Activated CD4-positive, alpha-beta T cell treated with anti-CD3 and anti-CD28 coated beads, Interleukin-2, amount 10 ng/mL, durations not matched to agents 7 days and 5 days (primary cell): ENCODE data around the gene MT3. TPM values are rescaled to one million over a fixed set of nuclear protein-coding genes. Genes with fewer than 3 reads are reported as not detected.

ENCODE experiments used
- CTCF ChIA-PET: fragments of 350-600 bp; sonication (Branson Sonifier 250); formaldehyde crosslinking; loops from one replicate; lab custom pipeline; 2021; ENCODE audit warnings: antibody characterized with exemption; lab: Charles Lee
- POLR2A ChIA-PET: fragments of 350-600 bp; sonication (Branson Sonifier 250); formaldehyde crosslinking; loops from one replicate; lab custom pipeline; 2021; ENCODE audit warnings: antibody characterized with exemption; lab: Charles Lee
- DNase-seq: peaks from one replicate; pipeline ENCODE4 v3.0.0-alpha.2; 2020
- H3K27ac Mint-ChIP-seq: one replicate; pipeline ENCODE4 v1.8.0; 2021; ENCODE audit warnings: mild to moderate bottlenecking, moderate library complexity, mixed read lengths
- H3K27me3 Mint-ChIP-seq: one replicate; pipeline ENCODE4 v1.8.0; 2021; ENCODE audit warnings: mixed read lengths
- H3K36me3 Mint-ChIP-seq: one replicate; pipeline ENCODE4 v1.8.0; 2021; ENCODE audit warnings: low read depth, mixed read lengths
- H3K4me1 Mint-ChIP-seq: one replicate; pipeline ENCODE4 v1.8.0; 2021; ENCODE audit warnings: mixed read lengths
- H3K4me3 Mint-ChIP-seq: one replicate; pipeline ENCODE4 v1.8.0; 2021; ENCODE audit warnings: mild to moderate bottlenecking, moderate library complexity, mixed read lengths
- H3K9me3 Mint-ChIP-seq: one replicate; pipeline ENCODE4 v1.8.0; 2021; ENCODE audit warnings: mixed read lengths
- total RNA-seq, 2 experiments: library from RNA; stranded (reverse); gene quantifications; one replicate each; pipeline ENCODE4 v1.2.3, GENCODE V29; 2021

MT3 gene
- total RNA-seq: 1 to 10 TPM; 3.0 to 3.8 TPM

DNA sequence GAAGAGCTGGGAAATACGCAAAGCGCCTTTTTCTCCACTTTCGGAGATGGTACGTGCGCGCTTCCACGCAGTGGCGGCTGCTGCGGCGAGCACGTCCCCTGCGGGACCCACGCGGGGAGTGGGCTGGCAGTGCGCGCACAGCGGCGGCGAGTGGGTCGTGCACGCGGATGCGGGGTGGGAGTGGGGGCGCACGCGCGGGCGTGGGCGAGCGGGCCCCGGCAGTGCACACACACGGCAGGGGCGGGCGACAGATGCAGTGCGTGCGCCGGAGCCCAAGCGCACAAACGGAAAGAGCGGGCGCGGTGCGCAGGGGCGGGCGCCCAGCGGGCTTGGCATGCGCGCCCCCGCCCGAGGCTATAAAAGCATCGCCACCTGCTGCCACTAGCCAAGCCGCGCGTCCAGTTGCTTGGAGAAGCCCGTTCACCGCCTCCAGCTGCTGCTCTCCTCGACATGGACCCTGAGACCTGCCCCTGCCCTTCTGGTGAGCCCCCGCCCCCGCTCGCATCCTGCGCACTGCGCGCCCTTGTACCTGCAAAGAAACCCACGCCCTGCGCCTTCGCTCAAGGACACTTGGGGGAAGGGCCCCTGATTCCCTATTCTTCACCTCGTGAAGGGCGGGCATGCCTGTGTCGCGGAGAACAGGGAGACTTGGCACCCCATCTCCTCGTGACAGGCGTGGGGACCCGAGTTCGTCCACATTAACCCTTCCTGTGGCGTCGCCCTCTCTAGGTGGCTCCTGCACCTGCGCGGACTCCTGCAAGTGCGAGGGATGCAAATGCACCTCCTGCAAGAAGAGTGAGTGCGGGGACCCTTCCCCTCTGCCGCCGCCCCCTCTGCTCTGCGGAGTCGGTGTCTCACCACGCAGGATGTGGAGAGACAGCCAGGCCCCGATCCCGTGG lies at the start of gene MT3:
MT3 (plus strand) TSS at position 388 of the 899 bp plus-strand sequence; CDS start at position 451, 63 bp downstream.
- peak; percentile 28 for DNase-seq
- H3K27me3 Mint-ChIP-seq: peaks cover 49% of the 10 kb centered on the region
- H3K36me3 Mint-ChIP-seq: no peaks in the 10 kb centered on the region
- CTCF ChIA-PET: no interaction called here
- peak within 1 kb of the TSS; percentile 78 for H3K4me3 Mint-ChIP-seq
- no peaks in the 10 kb centered on the region for H3K9me3 Mint-ChIP-seq
- H3K27ac Mint-ChIP-seq: peak within 1 kb of the TSS; percentile 69
- POLR2A ChIA-PET: no interaction called here
- H3K4me1 Mint-ChIP-seq: peaks cover 14% of the 10 kb centered on the region

DNA sequence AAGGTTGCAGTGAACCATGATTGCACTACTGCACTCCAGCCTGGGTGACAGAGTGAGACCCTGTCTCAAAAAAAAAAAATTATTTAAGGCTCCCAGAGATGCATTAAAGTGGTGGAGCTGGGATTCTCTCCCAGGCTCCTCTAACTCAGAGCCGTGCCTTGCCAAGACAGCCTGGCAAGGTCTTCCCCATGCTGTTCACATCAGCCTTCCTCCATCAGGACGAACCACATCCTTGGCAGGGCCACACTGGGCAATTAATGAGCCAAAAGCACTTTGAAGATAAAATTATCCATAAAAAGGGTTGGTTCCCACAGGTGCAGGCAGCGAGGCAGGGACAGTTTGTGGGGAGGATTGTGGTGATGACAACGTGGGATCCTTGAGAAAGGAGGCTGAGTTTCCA lies 49.7 kb upstream of the MT3 start:
- Mint-ChIP-seq H3K4me1 (no peaks in the 10 kb centered on the region), H3K36me3 (no peaks in the 10 kb centered on the region), H3K9me3 (peaks cover 2% of the 10 kb centered on the region), H3K4me3 (no peak overlapping the region), H3K27ac (no peak overlapping the region), H3K27me3 (peaks cover 10% of the 10 kb centered on the region)
- no peak for DNase-seq
- POLR2A ChIA-PET: no interaction called here
- CTCF ChIA-PET: interaction anchor here (0.6 kb wide), 1 partner anchor 112 kb away, joined by 3 read pairs; no protein-coding TSS in a partner anchor

DNA sequence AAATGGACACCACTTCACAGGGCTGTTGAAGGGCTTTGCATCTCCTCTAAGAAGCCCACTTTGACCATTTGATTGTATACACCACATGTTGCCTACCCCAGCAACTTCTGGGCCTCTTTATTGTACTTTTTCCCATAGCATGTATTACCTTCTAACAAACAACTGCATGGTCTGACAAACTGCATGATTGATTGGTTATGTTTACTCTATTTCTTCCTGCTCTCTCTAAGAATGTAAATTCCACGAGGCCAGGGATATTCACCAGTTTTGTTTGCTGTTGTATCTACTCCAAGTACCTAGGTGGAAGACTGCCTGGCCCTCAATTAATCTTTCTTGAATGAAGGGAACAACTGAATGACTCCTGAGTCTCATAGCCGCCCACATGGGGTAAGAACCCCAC lies 47.3 kb upstream of the MT3 start:
- Mint-ChIP-seq H3K9me3 (peaks cover 2% of the 10 kb centered on the region), H3K36me3 (no peaks in the 10 kb centered on the region), H3K27me3 (peaks cover 3% of the 10 kb centered on the region), H3K4me3 (no peak overlapping the region), H3K27ac (no peak overlapping the region), H3K4me1 (peaks cover 2% of the 10 kb centered on the region)
- no peak for DNase-seq
- ChIA-PET CTCF (no interaction called here), POLR2A (no interaction called here)

DNA sequence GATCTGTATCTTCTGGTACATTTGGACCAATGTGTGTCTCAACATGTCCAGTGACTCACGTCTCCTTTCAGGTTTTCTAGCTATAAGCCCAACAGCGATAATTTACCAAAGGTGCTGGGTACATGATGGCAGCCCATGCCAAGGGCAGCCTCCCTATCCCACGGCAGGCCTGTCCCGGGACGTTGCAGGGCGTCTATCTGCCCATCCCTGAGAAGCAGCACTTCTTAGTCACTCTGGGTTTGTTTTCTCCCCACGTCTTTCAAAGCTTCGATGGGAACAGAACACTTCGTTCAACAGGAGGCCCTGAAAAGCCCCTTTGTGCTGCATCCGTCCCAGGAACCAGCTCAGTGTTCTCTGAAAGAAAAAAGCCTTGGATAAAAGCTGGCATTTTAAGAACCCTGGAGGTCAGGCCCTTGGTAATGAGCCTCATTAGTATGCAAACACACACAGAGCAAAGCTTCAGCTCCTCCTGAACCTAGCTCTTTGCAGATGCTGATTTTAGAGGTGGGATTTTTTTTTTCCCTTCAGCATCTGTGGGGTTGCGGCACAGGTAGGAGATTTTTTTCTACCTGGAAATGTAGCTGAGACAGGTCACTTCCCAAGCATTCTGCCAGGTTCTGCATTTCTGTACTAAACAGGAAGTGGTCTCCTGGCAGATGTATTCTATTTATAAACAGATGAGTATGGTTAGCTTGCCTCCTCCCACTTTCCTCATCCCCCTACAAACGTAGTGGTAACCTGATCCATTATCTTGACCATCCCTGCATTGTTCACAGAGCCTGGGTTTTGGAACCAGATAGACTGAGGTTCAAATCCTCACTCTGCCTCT lies 42.0 kb upstream of the MT3 start:
- H3K9me3 Mint-ChIP-seq: no peaks in the 10 kb centered on the region
- ChIA-PET POLR2A (no interaction called here), CTCF (interaction anchor here (0.6 to 1.1 kb wide), 3 partner anchors 63 to 208 kb away, joined by 3 read pairs; no protein-coding TSS in a partner anchor)
- peak overlapping the region; percentile 32 for H3K27ac Mint-ChIP-seq
- DNase-seq: no peak
- H3K4me1 Mint-ChIP-seq: peaks cover 18% of the 10 kb centered on the region
- peaks cover 1% of the 10 kb centered on the region for H3K27me3 Mint-ChIP-seq
- no peaks in the 10 kb centered on the region for H3K36me3 Mint-ChIP-seq
- no peak overlapping the region for H3K4me3 Mint-ChIP-seq

DNA sequence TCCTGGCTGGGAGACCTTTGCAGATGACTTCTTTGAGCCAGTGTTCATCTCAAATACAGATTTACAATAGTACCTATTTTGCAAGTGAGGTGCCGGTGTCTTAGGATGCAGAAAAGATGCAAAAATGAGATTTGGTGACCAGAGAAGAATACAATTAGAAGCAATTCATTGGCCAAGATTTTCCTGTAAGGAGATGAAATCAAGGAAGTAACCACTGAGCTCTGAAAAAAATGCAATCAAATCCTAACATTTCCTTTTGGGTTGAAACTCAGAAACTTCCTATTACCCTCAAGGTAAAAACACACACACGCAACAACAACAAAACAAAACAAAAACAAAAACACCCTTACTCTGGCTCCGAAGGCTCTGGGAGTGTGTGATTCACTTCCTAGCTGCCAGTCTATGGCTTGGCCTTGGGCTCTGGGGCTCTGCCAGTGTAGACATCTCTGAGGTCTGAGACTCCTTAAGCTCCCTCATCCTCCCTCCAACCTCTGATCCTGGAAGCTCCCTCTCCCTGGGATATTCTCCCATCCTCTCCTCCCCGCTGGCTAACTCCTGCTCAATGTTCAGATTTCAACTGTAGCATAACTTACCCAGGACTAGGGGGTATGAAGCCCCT lies 41.3 kb upstream of the MT3 start:
- Mint-ChIP-seq H3K27me3 (peaks cover 1% of the 10 kb centered on the region), H3K27ac (no peak overlapping the region), H3K4me3 (no peak overlapping the region), H3K9me3 (no peaks in the 10 kb centered on the region), H3K36me3 (no peaks in the 10 kb centered on the region), H3K4me1 (peaks cover 18% of the 10 kb centered on the region)
- ChIA-PET CTCF (interaction anchor here (0.7 to 1.1 kb wide), 2 partner anchors 169 to 242 kb away, joined by 3 to 4 read pairs; no protein-coding TSS in a partner anchor), POLR2A (no interaction called here)
- no peak for DNase-seq

DNA sequence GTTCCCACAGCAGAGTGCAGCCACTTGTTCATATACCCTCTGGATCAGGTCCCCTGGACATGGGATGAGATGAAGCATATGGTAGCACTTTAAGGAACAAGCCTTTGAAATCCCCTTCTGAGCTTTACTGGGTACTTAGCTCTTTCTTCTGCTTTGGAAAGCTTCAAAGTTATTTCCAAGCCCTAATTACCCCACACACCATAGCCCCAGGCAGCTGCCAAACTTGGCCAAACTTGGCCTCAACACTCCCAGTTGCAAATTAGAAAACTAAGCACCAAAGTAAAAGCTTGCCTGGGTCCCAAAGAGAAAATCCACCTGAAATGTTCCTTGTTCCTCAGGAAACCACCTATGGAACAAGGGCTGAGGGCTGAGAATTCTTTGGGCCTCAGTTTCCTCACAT lies 40.2 kb upstream of the MT3 start:
- Mint-ChIP-seq H3K4me3 (no peak overlapping the region), H3K4me1 (peaks cover 18% of the 10 kb centered on the region), H3K9me3 (no peaks in the 10 kb centered on the region), H3K27me3 (peaks cover 4% of the 10 kb centered on the region), H3K27ac (no peak overlapping the region), H3K36me3 (no peaks in the 10 kb centered on the region)
- DNase-seq: no peak
- ChIA-PET CTCF (interaction anchor here (1.1 to 1.5 kb wide), 2 partner anchors 11 to 153 kb away, joined by 3 read pairs; no protein-coding TSS in a partner anchor), POLR2A (no interaction called here)

DNA sequence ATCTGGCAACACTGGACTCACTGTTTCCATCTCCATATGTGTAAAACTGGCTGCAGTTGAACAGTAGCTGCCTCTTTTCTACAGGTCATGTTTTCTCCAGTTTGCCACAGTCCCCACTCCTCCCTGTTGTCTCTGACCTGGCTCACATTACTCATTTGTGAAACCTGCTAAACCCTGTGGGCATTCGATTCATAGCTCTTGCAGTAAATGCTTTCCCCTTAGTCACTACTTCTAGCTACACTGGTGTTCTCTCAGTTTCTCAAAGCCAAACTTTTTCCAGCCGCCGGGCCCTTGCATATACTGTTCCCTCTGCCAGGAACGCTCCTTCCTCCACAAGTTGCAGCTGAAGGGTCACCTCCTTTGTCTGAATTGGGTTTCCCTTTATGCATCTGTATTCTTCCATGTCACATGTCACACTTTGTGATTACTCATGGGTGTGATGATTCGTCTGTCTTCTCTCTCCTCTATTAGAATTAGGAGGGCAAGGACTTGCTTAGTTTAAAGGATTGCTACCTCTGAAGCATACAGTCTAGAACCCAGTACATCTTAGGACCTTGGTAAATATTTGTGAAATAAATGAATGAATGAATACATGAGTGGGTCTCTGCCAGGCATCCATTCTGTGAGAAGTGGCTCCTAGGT lies 39.5 kb upstream of the MT3 start:
- POLR2A ChIA-PET: no interaction called here
- Mint-ChIP-seq H3K27me3 (peaks cover 6% of the 10 kb centered on the region), H3K36me3 (no peaks in the 10 kb centered on the region), H3K4me3 (no peak overlapping the region), H3K4me1 (peaks cover 18% of the 10 kb centered on the region), H3K27ac (no peak overlapping the region), H3K9me3 (no peaks in the 10 kb centered on the region)
- CTCF ChIA-PET: interaction anchor here (1.1 to 1.5 kb wide), 3 partner anchors 11 to 152 kb away, joined by 3 to 4 read pairs (median 3); no protein-coding TSS in a partner anchor
- DNase-seq: no peak

DNA sequence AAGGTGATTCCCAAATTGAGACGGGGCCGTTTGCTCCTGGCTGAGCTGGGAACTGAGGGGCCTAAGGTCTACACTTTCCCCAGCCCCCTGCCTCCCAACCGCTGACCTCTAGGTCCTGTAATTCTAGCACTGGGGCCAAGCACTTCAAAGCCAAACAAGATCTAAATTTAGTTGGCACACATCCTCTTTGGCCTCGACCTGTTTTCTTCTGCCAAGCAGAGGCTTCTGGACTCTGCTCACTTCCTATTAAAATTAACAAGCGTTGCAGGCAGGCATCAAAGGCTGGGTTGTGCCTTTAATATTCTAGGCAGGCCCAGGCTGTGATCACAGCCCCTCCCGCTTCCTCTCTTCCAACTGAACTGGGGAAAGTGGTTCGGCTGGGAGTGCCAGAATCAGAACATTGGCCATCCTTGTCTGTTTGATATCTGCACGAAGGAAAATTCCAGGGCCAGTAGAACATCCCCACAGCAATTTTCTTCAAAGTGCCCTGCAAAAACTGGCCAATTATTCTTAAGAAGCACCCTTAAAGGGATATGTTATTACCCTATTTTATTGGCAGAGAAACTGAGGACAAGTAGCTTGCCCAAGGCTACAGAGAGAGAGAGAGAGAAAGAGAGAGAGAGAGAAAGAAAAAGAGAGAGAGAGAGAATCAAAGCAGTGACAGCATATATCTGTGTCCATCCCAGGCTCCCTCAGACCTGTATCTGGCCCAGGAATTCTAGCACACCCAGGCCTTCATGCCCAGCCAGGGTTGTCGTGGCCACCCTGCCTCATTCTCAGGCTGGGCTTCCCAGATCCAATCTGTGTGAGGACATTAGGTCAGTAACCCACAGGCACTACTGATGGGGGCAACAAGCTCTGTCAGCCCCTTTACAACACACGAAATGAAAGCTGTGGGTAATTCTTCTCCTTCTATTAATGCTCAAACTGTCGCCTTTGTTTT lies 37.3 kb upstream of the MT3 start:
- POLR2A ChIA-PET: interaction anchor here (0.5 kb wide), 1 partner anchor 14 kb away, joined by 5 read pairs; no protein-coding TSS in a partner anchor
- DNase-seq: no peak
- Mint-ChIP-seq H3K27me3 (peaks cover 21% of the 10 kb centered on the region), H3K4me3 (no peak overlapping the region), H3K9me3 (no peaks in the 10 kb centered on the region), H3K36me3 (no peaks in the 10 kb centered on the region), H3K27ac (no peak overlapping the region), H3K4me1 (peaks cover 16% of the 10 kb centered on the region)
- CTCF ChIA-PET: no interaction called here

DNA sequence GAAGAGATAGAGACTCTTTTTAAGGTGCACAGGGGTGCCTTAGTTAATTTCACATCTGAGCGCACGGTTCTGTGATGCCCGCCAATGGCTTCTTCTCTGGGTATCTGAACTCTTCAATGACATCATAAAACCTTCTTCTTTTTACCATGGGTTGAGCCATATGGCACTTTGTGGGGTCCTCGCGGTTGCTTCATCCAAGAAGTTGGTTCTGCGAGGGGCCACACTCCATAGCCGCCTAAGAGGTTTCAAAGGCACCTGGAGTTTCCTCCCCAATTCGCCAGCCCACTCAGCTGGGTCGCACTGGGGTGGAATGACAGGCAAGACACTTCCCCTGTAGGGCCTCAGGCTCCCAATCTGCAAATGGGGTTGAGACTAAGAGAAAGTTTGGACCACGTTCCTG lies 34.9 kb upstream of the MT3 start:
- Mint-ChIP-seq H3K9me3 (no peaks in the 10 kb centered on the region), H3K27ac (no peak overlapping the region), H3K27me3 (peaks cover 28% of the 10 kb centered on the region), H3K4me3 (no peak overlapping the region), H3K4me1 (no peaks in the 10 kb centered on the region), H3K36me3 (no peaks in the 10 kb centered on the region)
- ChIA-PET POLR2A (no interaction called here), CTCF (interaction anchor here (1.2 kb wide), 1 partner anchor 22 kb away, joined by 3 read pairs; no protein-coding TSS in a partner anchor)
- DNase-seq: no peak

DNA sequence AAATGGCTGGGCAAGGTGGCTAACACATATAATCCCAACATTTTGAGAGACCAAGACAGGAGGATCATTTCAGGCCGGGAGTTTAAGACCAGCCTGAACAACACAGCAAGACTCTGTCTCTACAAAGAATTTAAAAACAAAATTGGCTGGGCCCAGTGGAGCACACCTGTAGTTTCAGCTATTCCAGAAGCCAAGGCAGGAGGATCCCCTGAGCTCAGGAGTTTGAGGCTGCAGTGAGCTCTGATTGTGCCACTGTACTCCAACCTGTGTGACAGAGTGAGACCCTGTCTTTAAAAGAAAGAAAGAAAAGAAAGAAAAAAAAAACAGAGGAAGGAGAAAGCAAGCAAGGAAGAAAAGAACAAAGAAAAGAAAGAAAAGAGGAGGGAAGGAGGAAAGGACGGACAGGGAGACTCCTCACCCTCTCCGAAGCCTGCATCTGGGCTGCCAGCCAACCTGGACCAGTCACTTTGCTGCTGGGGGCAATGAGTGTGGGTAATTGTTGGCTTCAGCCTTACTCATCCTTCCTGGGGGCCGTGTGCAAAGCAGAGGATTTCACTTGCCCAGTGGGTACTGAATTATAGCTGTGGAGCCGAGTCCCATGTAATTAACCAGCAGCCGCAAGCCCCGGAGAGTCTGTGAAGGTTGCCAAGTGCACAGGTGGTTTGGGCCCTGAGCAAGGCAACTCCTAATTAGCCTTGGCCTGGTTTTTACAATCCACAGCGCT lies 31.1 kb upstream of the MT3 start:
- H3K27ac Mint-ChIP-seq: no peak overlapping the region
- no peak for DNase-seq
- H3K36me3 Mint-ChIP-seq: no peaks in the 10 kb centered on the region
- H3K4me1 Mint-ChIP-seq: no peaks in the 10 kb centered on the region
- H3K9me3 Mint-ChIP-seq: no peaks in the 10 kb centered on the region
- H3K4me3 Mint-ChIP-seq: no peak overlapping the region
- ChIA-PET POLR2A (no interaction called here), CTCF (interaction anchor here (1.3 kb wide), 1 partner anchor 144 kb away, joined by 5 read pairs; no protein-coding TSS in a partner anchor)
- H3K27me3 Mint-ChIP-seq: peaks cover 38% of the 10 kb centered on the region

DNA sequence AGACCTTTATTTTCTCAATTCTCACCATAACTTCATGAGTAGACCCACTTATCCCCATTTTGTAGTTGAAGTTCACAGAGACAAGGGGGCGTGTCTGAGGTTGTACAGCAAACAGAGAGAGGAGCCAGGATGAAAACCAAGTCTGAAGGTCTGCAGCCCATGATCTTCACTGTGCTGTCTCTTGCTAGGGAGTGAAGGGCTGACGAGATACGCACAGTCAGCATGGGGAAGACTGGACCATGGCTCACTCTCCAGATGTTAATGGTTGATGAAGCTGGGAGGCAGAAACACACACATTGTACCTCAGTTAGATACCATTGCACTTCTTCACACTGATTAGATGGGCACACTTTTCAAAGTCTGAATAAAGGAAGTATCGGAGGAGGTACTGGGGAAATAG lies 30.2 kb upstream of the MT3 start:
- Mint-ChIP-seq H3K27ac (no peak overlapping the region), H3K4me3 (no peak overlapping the region)

More for the DNA sequence above, 30.2 kb upstream of the MT3 start:
- no peaks in the 10 kb centered on the region for H3K4me1 Mint-ChIP-seq
- no peaks in the 10 kb centered on the region for H3K9me3 Mint-ChIP-seq
- H3K36me3 Mint-ChIP-seq: no peaks in the 10 kb centered on the region
- ChIA-PET CTCF (no interaction called here), POLR2A (no interaction called here)
- DNase-seq: no peak
- H3K27me3 Mint-ChIP-seq: peaks cover 37% of the 10 kb centered on the region
